ENCODE data around the gene RAB5B.
"Not testable (repeated sequence)": the region's sequence is repeated elsewhere in the genome, so short reads cannot be mapped to it uniquely, and the experiment has no call there.

RAB5B gene

GRCh38 chr12:55965240-55965639 lies 8.6 kb upstream of the RAB5B start:
- Mint-ChIP-seq H3K27me3 (ENCODE audit: low read depth) (no peaks in the 10 kb centered on the region), H3K36me3 (ENCODE audit: low read depth) (peaks cover 17% of the 10 kb centered on the region), H3K9me3 (no peaks in the 10 kb centered on the region), H3K27ac (no peak overlapping the region), H3K4me1 (ENCODE audit: low read depth) (peaks cover 24% of the 10 kb centered on the region), H3K4me3 (peak overlapping the region; percentile 37)
- no peak for DNase-seq (ENCODE audit: low spot score)

DNA sequence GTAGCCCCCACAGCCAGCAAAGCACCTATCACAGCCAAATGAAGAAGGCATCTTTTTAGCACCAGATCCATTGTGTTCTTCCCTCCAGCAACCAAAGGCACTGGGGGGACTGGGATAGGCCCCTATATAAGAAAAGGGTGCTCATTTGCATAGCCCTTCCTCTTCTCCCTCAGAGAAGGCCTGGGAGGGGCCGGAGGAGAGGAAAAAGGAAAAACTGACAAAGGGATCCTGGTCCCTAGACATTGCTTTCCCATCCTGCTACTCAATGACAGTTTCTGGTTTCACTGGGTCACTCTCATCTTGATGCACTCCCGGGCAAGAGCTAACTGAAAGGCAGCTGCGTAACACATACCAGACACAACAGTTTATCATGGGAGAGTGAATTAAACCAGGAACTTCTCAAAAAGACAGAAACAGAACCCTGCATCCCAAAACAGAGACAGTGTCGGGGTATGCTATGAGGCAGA lies 7.9 kb upstream of the RAB5B start, which contains the start of gene PMEL:
Gene PMEL, minus strand, starts transcription at position 102 of the 467 bp plus-strand sequence. Its CDS starts 31 bp downstream, at position 71.
- Mint-ChIP-seq H3K36me3 (ENCODE audit: low read depth) (peaks cover 21% of the 10 kb centered on the region), H3K9me3 (no peaks in the 10 kb centered on the region), H3K4me3 (peak within 1 kb of the TSS; percentile 99), H3K27me3 (ENCODE audit: low read depth) (no peaks in the 10 kb centered on the region), H3K4me1 (ENCODE audit: low read depth) (peaks cover 24% of the 10 kb centered on the region), H3K27ac (peak within 1 kb of the TSS; percentile 88)
- no peak for DNase-seq (ENCODE audit: low spot score)

DNA sequence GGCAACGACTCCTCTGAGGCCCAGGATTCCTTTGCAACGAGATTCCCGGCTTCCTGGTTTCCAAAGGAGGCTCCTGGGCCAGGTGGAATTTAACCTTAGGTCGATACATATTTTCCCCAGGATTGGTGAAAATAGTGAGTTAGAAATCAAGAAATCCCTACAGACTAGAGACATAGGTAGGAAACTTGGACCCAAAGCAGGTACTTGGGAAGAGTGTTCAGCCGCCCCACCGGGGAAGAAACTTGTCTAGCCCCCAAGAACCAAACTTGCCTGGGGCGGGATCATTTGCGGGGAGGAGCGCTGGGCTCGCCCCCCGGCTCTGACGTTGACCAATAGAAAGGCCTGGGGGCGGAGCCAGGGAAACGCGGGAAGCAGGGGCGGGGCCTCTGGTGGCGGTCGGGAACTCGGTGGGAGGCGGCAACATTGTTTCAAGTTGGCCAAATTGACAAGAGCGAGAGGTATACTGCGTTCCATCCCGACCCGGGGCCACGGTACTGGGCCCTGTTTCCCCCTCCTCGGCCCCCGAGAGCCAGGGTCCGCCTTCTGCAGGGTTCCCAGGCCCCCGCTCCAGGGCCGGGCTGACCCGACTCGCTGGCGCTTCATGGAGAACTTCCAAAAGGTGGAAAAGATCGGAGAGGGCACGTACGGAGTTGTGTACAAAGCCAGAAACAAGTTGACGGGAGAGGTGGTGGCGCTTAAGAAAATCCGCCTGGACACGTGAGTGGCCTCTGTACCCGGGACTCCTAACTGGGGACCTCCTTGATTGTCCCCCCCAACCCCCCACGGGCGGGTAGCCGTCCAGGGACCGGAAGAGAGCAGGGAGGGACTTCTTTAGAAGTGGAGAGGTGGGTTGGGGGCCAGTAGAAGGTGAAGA lies 7.2 kb upstream of the RAB5B start, which contains the start of gene CDK2:
Gene CDK2, plus strand, starts transcription at position 423 of the 874 bp plus-strand sequence. Its CDS starts 179 bp downstream, at position 602.
- no peaks in the 10 kb centered on the region for H3K9me3 Mint-ChIP-seq
- peaks cover 24% of the 10 kb centered on the region for H3K4me1 Mint-ChIP-seq (ENCODE audit: low read depth)
- H3K27me3 Mint-ChIP-seq (ENCODE audit: low read depth) = no peaks in the 10 kb centered on the region
- peak; percentile 88 for DNase-seq (ENCODE audit: low spot score)
- H3K27ac Mint-ChIP-seq = peak within 1 kb of the TSS; percentile 88
- peak within 1 kb of the TSS; percentile 99 for H3K4me3 Mint-ChIP-seq
- peaks cover 25% of the 10 kb centered on the region for H3K36me3 Mint-ChIP-seq (ENCODE audit: low read depth)

DNA sequence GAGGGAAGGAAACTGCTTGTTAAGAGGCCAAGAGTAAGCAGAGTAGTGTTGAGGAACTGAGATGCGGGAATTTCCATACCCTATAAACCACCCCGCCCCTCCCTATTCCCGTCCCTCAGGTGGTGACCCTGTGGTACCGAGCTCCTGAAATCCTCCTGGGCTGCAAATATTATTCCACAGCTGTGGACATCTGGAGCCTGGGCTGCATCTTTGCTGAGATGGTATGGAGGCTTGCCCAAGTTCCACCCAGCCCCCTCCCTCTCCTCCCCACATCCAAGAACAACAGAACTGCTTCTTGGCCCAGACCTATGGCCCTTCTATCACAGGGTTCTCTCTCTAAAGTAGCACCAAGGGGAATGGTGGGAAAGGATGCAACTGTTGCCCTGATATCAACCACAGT lies 4.5 kb upstream of the RAB5B start:
- peak overlapping the region; percentile 42 for H3K27ac Mint-ChIP-seq
- no peaks in the 10 kb centered on the region for H3K27me3 Mint-ChIP-seq (ENCODE audit: low read depth)
- peaks cover 29% of the 10 kb centered on the region for H3K4me1 Mint-ChIP-seq (ENCODE audit: low read depth)
- no peak for DNase-seq (ENCODE audit: low spot score)
- no peak overlapping the region for H3K4me3 Mint-ChIP-seq
- H3K36me3 Mint-ChIP-seq (ENCODE audit: low read depth) = peaks cover 25% of the 10 kb centered on the region
- no peaks in the 10 kb centered on the region for H3K9me3 Mint-ChIP-seq

DNA sequence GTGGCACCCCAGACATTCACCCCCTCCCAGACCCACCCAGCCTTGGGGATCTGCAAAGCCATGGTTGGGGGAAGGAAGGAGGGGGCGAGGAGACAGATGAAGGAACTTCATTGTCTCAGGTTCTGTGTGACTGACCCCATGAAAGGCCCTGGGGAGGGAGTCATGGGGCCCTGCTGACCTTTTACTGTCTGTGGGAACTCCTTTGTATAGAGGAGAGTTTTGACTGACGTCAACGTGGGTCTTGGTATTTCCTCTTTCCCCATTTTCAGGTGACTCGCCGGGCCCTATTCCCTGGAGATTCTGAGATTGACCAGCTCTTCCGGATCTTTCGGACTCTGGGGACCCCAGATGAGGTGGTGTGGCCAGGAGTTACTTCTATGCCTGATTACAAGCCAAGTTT lies 3.1 kb upstream of the RAB5B start:
- no peak for DNase-seq (ENCODE audit: low spot score)
- Mint-ChIP-seq H3K27ac (no peak overlapping the region), H3K9me3 (no peaks in the 10 kb centered on the region), H3K4me1 (ENCODE audit: low read depth) (peaks cover 28% of the 10 kb centered on the region), H3K27me3 (ENCODE audit: low read depth) (no peaks in the 10 kb centered on the region), H3K36me3 (ENCODE audit: low read depth) (peaks cover 25% of the 10 kb centered on the region), H3K4me3 (no peak overlapping the region)

- Mint-ChIP-seq H3K4me1 (ENCODE audit: low read depth) (peaks cover 23% of the 10 kb centered on the region), H3K27ac (peak overlapping the region; percentile 50), H3K36me3 (ENCODE audit: low read depth) (peaks cover 25% of the 10 kb centered on the region), H3K9me3 (no peaks in the 10 kb centered on the region), H3K27me3 (ENCODE audit: low read depth) (no peaks in the 10 kb centered on the region), H3K4me3 (no peak overlapping the region)
- DNase-seq (ENCODE audit: low spot score) = no peak
Measured at GRCh38 chr12:55972042-55972441, 1.8 kb upstream of the RAB5B start.

DNA sequence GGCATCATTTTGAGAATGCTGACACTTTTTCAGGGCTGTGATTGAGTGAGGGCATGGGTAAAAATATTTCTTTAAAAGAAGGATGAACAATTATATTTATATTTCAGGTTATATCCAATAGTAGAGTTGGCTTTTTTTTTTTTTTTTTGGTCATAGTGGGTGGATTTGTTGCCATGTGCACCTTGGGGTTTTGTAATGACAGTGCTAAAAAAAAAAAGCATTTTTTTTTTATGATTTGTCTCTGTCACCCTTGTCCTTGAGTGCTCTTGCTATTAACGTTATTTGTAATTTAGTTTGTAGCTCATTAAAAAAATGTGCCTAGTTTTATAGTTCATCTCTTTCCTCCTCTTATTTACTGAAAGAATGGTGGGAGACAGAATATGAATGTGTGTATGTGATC lies 1.4 kb upstream of the RAB5B start:
- H3K36me3 Mint-ChIP-seq (ENCODE audit: low read depth) = peaks cover 24% of the 10 kb centered on the region
- no peak for DNase-seq (ENCODE audit: low spot score)
- H3K9me3 Mint-ChIP-seq = no peaks in the 10 kb centered on the region

DNA sequence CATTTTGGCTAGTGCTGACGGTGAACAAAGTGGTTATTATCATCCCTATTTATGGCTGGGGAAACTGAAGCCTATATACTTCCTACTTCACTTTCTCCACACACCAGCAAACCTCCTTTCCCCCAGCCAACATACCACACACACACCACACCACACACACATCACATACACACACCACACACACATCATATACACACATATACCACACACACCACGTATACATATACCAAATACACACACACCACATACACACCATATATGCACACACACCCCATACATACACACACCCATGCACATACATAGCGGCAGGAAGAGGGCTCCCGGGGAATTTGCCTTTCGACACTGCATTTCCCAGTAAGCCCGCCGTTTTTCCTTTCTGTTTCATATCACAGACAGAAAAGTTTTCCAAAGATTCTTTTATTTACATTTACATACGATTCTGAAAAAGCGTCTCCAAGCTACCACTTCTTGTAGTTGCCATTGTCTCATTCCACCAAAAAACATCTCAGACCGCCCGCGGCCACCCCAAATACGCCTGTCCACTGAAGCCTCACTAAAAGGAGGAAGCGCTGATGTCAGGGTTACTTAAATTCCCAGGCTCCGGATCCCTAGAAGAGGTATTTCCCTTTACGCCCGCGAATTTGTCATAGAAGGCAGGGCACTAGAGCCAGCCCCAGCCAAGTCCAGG lies 823 bp upstream of the RAB5B start:
- Mint-ChIP-seq H3K4me1 (ENCODE audit: low read depth) (peaks cover 18% of the 10 kb centered on the region), H3K4me3 (no peak overlapping the region), H3K36me3 (ENCODE audit: low read depth) (peaks cover 18% of the 10 kb centered on the region), H3K27ac (no peak overlapping the region), H3K27me3 (ENCODE audit: low read depth) (no peaks in the 10 kb centered on the region), H3K9me3 (no peaks in the 10 kb centered on the region)
- no peak for DNase-seq (ENCODE audit: low spot score)

More for the DNA sequence above, 1.4 kb upstream of the RAB5B start:
- Mint-ChIP-seq H3K4me3 (no peak overlapping the region), H3K27ac (peak overlapping the region; percentile 50), H3K4me1 (ENCODE audit: low read depth) (peaks cover 22% of the 10 kb centered on the region), H3K27me3 (ENCODE audit: low read depth) (no peaks in the 10 kb centered on the region)

- H3K36me3 Mint-ChIP-seq (ENCODE audit: low read depth) = peaks cover 12% of the 10 kb centered on the region
- H3K27me3 Mint-ChIP-seq (ENCODE audit: low read depth) = no peaks in the 10 kb centered on the region
- no peak overlapping the region for H3K4me3 Mint-ChIP-seq
- H3K9me3 Mint-ChIP-seq = no peaks in the 10 kb centered on the region
- DNase-seq (ENCODE audit: low spot score) = no peak
- H3K4me1 Mint-ChIP-seq (ENCODE audit: low read depth) = peaks cover 9% of the 10 kb centered on the region
- H3K27ac Mint-ChIP-seq = no peak overlapping the region
Measured at GRCh38 chr12:55974308-55974730, 441 bp downstream of the RAB5B start.

GRCh38 chr12:55978393-55978792 lies 4.5 kb downstream of the RAB5B start:
- H3K4me1 Mint-ChIP-seq (ENCODE audit: low read depth) = peaks cover 4% of the 10 kb centered on the region
- no peak for DNase-seq (ENCODE audit: low spot score)
- no peak overlapping the region for H3K4me3 Mint-ChIP-seq
- H3K27ac Mint-ChIP-seq = no peak overlapping the region
- H3K36me3 Mint-ChIP-seq (ENCODE audit: low read depth) = peaks cover 14% of the 10 kb centered on the region
- no peaks in the 10 kb centered on the region for H3K27me3 Mint-ChIP-seq (ENCODE audit: low read depth)
- H3K9me3 Mint-ChIP-seq = no peaks in the 10 kb centered on the region

DNA sequence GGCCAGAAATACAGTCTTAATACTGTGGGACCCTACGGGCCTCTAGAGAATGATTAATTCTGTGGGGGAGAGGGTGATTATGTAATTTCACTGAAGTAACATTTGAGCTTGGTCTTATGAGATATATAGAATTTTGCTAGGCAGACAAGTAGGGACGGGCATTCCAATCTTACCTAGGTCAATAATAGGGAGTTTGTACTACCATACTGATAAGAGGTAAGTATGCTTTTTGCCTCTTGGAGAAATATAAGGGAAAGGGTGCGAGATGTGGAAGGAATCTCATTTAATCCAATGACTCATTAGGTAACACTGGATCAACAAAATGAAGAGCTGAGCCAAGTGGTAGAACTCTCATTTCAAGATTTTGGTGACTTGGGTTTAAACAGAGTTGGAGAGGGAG lies 5.2 kb downstream of the RAB5B start:
- Mint-ChIP-seq H3K27ac (no peak overlapping the region), H3K36me3 (ENCODE audit: low read depth) (peaks cover 18% of the 10 kb centered on the region), H3K4me3 (no peak overlapping the region), H3K4me1 (ENCODE audit: low read depth) (peaks cover 4% of the 10 kb centered on the region), H3K9me3 (no peaks in the 10 kb centered on the region), H3K27me3 (ENCODE audit: low read depth) (no peaks in the 10 kb centered on the region)
- no peak for DNase-seq (ENCODE audit: low spot score)

- H3K4me1 Mint-ChIP-seq (ENCODE audit: low read depth) = not testable (repeated sequence)
Measured at GRCh38 chr12:55981882-55982281, 8.0 kb downstream of the RAB5B start.

GRCh38 chr12:55982319-55982936 lies 8.6 kb downstream of the RAB5B start:
- Mint-ChIP-seq H3K27ac (no peak overlapping the region), H3K9me3 (no peaks in the 10 kb centered on the region), H3K4me3 (no peak overlapping the region), H3K27me3 (ENCODE audit: low read depth) (no peaks in the 10 kb centered on the region), H3K4me1 (ENCODE audit: low read depth) (peaks cover 2% of the 10 kb centered on the region), H3K36me3 (ENCODE audit: low read depth) (peaks cover 24% of the 10 kb centered on the region)
- no peak for DNase-seq (ENCODE audit: low spot score)

More at GRCh38 chr12:55981882-55982281, 8.0 kb downstream of the RAB5B start:
- not testable (repeated sequence) for H3K27me3 Mint-ChIP-seq (ENCODE audit: low read depth); H3K27ac Mint-ChIP-seq; DNase-seq (ENCODE audit: low spot score); H3K9me3 Mint-ChIP-seq; H3K4me3 Mint-ChIP-seq
- H3K36me3 Mint-ChIP-seq (ENCODE audit: low read depth) = peaks cover 20% of the 10 kb centered on the region
